Measurements from ENCODE around the gene SPATS2.

DNA sequence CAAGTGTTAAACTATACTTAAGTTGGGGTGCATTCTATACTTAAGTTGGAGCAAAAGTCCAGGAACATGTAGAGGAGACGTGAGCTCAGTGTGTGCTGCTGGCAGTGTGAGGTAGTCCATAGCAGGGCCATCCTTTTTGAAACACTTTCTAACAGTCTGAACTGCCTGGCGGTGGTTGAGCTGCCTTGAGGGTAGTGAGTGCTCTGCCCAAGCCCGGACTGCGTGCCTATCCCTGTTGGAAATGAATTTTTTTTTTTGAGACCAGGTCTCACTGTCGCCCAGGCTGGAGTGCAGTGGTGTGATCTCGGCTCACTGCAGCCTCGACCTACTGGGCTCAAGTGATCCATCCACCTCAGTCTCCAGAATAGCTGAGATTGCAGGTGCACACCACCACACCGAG is 185.6 kb downstream of the SPATS2 start:
- TF ChIP-seq, protein P1, sequence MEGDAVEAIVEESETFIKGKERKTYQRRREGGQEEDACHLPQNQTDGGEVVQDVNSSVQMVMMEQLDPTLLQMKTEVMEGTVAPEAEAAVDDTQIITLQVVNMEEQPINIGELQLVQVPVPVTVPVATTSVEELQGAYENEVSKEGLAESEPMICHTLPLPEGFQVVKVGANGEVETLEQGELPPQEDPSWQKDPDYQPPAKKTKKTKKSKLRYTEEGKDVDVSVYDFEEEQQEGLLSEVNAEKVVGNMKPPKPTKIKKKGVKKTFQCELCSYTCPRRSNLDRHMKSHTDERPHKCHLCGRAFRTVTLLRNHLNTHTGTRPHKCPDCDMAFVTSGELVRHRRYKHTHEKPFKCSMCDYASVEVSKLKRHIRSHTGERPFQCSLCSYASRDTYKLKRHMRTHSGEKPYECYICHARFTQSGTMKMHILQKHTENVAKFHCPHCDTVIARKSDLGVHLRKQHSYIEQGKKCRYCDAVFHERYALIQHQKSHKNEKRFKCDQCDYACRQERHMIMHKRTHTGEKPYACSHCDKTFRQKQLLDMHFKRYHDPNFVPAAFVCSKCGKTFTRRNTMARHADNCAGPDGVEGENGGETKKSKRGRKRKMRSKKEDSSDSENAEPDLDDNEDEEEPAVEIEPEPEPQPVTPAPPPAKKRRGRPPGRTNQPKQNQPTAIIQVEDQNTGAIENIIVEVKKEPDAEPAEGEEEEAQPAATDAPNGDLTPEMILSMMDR (IDR thresholded peaks at IDR 0.05; ENCODE audit: low read length), result no peak
- TF ChIP-seq EZH2 (IDR thresholded peaks at IDR 0.05; ENCODE audit: borderline replicate concordance, low read length), result no peak

Measured in OCI-LY1 (cell line).